Retina (tissue), 1 donor: ENCODE results near the gene TTN.
"Not testable (repeated sequence)": the region's sequence is repeated elsewhere in the genome, so short reads cannot be mapped to it uniquely, and the experiment has no call there.

Experiments used
- DNase-seq: peaks from one replicate; pipeline ENCODE4 v3.0.0-alpha.2; 2016

TTN gene

DNA sequence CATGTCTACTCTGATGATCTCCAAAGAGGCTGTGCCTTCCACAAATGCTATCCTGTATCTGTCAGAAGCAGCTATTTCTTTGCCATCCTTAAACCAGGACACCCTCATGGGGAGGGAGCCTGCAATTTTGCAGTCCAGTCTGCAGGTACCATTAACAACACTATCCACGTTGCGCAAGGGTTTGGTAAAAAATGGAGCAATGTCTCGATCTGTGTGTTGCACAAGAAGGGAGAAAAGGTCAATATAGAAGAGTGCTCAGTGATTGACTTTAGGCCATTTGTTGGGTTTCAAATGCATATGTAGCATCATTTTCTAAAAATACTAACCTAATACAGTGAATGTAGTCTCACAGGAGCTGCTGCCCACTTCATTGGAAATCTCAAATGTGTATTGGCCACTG lies 74.3 kb downstream of the TTN start:
- no peak for DNase-seq

DNA sequence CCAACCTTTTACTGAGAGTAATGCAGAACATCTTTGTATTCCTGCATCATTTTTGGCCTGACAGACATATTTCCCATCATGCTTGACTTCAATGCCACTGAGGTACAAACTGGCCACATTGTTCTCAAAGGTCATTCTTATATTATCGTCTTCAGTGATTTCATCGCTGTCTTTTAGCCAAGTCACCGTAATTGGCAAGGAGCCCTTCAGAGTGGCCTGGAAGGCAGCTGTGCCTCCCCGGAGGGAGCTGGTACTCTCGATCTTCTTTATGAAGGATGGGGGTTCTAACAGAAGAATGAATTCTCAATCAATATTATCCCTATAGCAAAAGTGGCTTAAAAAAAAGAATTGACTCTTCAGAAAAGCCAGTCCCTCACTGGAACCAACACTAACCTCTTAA lies 75.9 kb downstream of the TTN start:
- DNase-seq: no peak

DNA sequence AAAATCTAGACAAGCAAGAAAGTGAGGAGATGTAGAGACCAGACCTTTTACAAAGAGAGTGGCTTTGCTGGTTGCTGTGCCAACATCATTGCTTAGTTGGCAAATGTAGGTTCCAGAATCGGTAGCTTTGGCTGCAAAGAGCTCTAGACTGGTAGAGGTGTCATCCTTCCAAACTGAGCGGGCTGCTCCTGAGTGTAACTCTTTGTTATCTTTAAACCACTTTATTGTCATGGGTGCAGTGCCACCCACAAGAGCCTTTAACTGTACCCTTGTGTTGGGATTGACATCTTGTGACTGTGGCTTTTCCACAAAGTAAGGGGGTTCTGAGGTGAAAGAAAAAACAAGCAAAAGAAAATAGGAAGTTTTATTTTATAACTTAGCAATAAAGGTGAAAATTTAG lies 77.2 kb downstream of the TTN start:
- DNase-seq: no peak

DNA sequence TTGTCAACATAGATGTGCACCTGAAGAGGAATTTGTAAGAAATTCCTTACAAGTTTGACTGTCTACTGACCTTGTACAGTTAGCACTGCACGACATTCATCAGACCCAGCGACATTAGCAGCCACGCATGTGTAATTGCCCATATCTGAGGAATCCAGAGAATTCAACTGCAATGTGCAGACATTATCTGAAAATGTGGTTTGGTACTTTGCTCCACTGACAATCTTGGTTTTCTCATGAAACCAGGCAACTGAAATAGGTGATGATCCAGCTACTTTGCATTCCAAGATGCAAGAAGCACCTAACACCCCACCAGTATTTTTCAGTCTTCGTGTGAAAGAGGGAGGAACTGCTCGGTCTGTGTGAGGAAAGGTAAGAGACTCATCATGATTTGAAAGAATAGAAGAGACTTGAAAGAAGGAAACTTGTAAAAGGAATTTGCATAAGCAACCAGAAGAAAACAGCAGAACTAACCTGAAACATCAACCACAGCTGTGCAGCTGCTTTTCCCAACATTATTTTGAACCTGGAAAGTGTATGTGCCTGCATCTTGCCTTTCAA lies 83.4 kb downstream of the TTN start:
- no peak for DNase-seq

DNA sequence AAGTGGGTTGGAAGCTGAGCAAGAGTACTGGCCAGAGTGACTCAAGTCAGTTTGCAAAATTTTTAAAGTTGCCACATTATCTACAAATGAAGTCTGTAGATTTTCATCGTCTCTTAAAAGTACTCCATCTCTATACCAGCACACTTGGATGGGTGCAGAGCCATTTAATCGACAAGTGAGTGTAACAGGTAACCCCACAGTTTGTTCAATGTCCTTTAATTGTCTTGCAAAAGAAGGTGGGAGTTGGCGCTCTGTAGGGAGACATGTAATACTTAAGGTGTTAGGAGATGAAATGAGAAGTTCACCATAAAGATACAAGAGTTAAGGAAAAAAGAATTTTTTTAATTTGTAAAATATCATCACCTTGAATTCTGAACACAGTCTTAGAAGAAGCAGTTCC lies 84.9 kb downstream of the TTN start:
- no peak for DNase-seq

DNA sequence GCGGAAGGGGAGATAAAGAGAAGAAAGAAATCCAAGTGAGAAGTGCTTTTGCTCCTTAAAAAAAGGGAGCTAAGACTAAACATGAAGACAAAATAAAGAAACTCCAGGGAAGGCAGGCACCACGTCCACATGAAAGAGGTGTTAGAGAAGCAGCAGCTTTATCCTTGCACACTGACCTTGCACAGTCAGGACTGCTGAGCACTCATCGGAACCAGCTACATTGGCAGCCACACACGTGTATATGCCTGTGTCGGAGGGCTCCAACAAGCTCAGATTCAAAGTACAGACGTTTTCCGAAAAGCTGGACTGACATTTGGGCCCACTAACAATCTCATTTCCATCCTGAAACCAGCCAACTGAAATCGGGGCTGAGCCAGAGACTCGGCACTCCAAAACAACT lies 88.2 kb downstream of the TTN start:
- no peak for DNase-seq

DNA sequence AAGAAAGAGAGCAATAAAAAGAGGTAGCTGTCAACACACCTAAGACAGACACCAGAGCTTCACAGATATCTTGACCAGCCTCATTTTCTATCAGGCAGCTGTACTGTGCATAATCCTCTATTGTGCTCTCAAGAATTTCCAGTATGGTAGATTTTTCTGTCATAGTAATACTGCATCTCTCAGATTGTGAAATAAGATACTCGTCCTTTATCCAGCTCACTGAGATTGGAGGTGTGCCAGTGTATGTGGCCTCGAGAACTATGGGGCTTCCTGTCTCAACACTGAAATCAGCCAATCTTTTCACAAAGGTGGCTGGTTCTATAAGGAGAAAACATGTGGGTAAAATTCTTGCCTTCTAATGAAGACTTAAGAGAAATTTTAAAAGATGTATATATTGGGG lies 88.9 kb downstream of the TTN start:
- no peak for DNase-seq

DNA sequence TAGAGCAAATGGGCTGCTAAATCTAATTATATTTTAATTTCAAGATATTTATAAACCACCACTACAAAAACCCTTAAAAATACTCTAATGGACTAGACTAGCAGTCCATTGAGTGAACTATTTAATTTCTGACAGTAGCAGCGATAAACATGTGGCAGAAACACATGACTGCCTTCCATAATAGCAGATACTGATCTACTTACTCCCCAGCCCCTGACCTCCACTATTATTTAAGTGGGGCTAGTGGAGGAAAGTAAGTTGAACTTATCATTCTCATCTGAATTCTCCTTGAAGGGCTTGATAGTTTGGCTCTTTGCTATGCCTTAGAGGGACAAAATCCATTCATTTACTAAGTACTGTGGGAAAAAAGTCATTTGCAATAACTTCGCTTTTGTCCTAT lies 90.8 kb downstream of the TTN start:
- no peak for DNase-seq

DNA sequence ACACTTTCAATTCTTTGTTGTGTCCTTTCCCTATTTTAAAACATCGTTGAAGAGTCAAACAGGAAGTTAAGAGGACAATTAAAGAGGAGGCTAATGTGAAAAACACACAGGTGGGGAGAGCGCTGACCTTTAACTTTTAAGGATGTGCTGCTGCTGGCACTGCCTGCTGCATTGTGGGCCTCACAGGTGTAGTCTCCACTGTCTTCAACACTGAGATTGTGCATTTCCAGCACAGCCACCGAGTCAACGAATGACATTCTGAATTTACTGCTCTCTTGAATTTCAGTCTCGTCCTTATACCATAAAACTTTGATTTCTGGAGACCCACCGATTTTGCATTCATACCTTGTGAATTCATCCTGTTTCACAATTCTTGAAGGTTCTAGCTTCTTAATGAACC lies 91.9 kb downstream of the TTN start:
- DNase-seq: no peak

DNA sequence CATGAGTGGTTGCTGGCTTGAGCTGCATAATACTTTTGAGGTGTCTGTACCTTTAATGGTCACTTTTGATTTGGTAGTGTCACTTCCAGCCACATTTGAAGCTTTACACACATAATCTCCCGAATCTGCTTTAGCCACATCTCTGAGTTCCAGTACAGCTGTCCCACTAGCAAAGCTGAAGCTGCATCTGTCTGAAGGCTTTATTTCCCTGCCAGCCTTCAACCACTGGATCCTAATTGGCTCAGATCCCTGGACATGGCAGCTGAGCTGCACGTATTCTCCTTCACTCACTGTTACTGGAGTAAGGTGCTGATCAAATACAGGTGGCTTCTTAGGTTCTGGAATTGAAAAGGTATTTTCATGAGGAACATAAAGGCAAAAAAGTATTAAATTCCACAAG lies 99.7 kb downstream of the TTN start:
- no peak for DNase-seq

DNA sequence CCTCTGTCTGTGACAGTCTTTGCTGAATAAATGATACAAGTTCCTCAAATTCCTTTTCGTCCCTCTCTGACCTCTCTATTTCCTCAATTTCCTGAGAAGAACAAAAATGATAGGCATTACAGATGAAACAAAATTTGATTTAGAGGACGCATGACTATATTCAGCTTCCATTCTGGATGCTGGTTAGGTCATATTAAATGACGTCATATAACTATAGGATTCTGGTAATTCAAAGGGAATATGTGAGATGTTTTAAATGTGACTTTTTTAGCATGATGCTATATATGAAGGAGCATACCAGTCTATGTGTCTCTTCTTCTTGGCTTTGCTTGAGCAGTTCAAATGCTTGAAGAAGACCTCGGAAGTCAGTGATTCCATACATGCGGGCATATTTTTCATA lies 102.3 kb downstream of the TTN start:
- DNase-seq: no peak

DNA sequence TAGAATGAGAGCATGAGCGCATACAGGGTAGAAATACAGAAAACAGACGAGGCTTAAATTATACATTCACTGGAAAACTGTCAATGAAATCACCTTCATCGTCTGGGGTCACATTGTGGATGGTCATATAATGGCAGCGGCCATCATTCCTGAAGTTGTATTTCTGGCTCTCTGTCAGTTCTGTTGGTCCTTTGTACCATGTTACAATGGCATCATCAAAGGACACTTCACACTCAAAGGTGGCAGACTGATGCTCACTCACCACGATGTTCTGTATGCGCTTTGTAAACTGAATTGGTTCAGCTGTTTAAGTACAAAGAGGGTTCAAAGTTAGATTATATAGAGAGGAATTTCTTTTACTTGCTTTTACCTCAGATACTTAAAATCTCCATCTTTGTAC lies 104.9 kb downstream of the TTN start:
- no peak for DNase-seq

DNA sequence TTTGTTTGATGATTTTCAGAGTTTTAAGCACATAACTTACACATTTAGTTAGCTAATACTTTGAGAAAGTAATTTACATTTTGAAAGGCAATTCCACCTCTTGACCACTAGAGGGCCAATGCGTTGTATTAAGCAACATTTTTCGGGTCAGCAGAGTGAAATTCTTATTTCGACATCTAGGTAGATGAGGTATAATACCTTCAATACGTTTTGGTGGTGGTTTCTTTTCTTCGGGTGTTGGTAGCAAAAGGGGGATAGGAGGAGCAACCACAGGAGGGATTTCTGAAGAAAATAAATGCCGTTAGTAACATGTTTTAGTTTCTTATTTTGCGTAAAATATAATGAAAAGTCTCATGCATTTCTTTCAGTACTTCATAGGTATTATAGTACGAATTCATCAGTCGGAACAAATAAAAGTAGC lies 106.3 kb downstream of the TTN start:
- no peak for DNase-seq

DNA sequence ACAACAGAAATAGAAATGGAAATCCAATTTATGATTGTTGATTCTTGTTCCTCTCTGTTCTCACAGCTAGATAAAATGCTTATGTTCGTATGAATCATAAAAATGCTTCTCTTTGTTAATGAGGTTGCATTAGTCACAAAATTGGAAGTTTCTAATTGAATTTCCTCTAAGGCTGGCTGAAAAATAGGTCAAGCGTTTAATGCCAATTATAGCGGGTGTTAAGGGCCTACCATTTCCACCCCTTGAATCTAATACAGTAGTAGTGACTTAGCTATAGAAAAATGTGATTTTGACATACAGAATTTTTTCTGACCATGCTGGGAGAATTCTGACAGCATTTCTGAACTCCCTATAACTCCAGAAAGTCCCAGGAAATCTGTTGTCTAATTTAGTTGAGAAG lies 107.1 kb downstream of the TTN start:
- DNase-seq: peak; percentile 13

DNA sequence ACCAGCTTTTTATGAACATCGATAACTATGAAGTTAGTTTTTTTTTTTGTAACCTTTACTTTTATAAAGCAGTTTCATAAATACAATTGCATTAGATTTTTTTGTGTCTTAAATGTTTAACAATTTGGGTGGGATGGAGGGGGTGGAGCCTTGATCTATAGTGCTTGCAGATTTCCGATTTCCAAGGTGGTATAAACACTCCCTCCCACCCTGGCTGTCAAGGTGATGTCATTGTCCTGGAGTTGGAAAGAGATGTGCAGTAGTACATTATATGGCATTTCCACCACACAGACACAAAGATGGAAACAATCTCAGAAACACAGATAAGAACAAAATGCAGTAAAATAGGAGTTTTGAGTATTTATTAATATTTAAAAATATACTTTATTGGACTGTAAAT lies 114.4 kb downstream of the TTN start:
- no peak for DNase-seq

DNA sequence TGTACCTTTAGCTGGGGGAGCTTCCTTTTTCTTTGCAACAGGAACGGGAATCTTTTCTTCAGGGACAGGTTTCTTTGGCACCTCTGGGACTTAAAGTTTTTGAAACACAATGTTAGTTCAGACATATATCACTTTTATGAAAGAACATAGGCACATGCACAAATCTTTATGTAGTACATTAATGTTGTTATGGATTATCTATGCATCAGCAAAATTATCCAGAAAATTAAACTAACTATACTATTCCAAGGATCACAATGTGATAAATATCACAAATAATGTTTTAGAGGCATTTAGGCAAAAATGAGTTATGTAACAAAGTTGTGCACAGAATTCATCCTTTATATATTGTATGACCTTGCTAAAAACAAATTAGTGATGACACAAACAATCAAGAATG lies 117.4 kb downstream of the TTN start:
- no peak for DNase-seq

DNA sequence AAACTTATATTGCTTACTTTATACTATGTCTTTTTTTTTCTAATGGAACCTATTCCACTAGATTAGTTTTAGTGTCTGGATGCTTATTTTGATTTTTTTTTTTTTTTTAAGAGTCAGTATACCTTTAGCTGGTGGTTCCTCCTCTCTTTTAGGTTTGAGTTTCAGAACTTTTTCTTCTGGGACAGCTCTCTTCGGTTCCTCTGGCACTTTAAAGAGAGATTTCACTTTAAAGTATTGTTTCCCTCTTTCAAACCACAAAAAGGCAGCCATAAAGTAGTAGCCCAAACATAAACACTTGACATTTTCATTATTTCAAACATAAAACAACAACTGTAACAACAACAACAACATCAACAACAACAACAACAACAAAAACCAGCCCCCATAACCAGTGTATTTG lies 123.3 kb downstream of the TTN start:
- DNase-seq: no peak

DNA sequence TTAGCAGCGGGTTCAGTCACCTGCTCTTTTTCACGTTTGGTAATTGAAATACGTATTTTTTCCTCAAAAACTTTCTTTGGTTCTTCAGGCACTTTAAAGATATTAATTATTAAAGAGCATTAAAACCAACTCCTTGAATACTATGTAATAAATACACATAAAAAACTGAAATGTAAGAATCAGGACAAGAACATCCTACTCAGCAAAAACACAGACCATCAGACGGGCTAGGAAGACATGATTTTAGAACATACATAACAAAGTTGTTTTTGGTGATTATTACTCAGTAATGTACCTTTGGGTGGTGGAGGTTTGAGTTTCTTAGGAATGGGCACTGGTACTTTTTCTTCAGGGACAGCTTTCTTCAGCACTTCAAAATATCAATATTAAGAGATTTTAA lies 126.1 kb downstream of the TTN start:
- no peak for DNase-seq

DNA sequence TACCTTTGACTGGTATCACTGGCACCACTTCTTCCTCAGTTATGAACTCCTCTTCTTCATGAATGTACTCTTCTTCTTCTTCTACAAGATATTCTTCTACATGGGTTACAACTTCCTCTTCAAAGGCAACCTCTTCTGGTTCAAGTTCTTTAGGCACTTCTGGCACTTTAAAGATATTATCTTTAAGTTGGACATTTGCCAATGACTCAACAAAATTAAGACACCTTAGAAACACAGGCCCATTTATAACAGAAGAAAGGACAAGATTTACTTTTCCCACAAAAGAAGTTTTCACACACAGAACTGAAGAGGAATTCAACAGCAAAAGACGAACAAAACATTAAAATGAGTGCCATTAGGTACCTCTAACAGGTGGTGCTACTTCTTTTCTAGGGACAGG lies 127.3 kb downstream of the TTN start:
- no peak for DNase-seq

DNA sequence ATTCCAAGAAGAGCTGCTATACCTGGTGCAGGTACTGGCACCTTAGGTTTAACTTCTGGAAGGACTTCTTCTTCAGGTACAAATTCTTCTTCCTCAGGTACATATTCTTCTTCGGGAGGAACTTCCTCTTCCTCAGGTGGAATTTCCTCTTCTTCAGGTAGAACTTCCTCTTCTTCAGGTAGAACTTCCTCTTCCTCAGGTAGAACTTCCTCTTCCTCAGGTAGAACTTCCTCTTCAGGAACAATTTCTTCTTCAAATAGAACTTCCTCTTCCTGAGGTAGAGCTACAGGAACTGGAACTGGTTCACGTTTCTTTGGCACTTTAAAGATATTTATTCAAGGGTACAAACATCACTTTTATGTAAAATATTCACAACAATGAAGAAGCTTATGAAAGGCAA lies 129.6 kb downstream of the TTN start:
- no peak for DNase-seq

DNA sequence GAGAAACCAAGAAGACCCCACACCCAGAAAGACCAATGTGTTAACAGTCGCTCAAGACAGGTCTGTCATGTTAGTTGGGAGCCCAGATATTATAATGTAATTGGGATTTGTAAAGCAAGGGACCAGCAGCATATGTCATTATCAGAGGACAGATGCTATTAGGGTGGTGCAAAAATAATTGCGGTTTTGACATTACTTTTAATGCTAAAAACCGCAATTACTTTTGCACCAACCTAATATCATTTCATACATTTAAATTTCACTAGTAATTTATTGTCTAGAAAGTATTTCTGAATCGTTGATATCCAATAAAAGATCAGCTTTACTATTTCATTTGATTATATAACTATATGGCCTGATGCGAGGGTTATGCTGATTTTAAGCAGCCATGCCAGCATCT lies 131.2 kb downstream of the TTN start:
- no peak for DNase-seq

DNA sequence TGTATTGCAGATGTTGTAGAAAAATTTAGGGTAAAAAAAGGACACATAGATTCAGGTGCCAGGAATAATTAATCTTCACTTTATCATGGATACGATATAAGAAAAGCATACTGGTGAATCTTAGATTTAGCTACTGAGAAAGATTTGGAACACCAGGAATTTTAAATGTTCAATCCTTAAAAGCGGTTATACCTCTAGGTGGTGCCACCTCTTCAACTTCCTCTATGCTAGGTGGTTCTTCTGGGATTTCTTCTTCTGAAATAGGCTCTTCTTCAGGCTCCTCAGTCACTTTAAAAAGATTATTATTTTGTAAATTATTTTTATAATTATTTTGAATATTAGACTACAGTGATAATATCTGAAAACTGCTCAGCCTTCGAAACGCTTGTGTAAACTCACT lies 133.1 kb downstream of the TTN start:
- no peak for DNase-seq

DNA sequence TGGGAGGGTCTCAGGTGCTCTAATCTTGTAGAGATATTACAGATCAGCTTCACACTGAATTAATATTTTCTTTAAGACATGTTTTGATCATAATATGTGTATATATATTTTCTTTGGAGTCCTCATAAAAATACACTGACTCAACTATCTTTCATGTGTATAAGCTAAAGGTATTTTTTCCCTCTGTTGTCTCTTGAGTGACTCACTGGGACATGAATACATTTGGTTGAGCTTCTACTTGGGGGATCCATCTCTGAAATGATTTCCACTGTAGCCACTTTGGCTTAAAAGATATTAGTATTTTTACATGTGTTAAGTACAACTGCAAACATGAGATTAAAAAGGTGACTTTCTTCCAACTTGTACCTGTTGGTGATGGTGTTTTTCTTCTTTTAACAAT lies 140.8 kb downstream of the TTN start:
- no peak for DNase-seq

DNA sequence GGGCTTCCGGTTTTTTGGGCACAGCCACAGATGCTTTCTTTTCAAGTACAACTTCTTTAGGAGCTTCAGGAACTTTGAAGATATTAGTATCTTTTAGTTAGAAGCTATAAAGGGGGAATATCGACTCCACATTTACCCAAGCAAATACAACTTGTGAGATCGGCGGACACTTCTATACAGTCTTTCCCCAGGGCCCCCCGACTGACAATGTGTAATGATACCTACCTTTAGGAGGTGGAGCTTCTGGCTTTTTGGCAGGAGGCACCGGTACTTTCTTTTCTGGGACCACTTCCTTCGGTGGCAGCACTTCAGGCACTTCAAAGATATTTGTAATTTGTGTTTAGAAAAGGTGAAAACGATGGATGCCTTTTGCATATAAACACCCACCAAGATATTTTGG lies 148.7 kb downstream of the TTN start:
- not testable (repeated sequence) for DNase-seq

DNA sequence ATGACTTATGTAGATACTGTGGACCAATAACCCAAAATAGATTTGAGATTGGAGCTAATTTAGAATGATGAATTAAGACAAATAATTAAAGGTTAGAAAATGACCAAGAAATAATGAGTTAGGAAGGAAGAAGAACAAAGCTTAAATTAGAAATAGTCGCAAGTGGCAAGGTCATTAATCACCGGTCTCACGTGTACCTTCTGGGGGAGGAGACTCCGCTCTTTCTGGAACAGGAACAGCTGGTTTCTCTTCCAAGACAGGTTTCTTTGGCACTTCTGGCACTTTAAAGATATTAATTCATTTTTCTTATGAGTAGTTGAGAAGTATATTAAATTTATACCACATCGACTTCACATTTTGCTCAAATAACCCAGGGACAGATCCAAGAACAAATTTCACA lies 156.7 kb downstream of the TTN start:
- no peak for DNase-seq

DNA sequence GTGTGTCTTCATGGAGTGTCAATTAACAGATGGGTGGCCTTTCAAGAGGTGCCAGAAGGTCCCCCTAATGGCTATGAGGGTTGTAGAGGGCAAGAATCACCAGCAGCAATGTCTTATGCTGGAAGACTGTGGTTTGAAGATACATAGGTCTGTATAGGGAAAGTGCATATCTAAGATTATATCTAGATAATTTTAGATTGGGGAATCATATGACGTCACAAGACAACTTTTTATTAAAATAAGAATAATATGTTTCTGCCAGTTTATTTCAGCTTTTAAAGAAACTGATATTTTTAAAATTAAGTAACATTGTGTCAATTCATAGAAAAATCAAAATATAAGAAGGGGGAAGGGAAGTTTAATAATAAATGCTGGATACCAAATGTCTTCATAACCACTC lies 162.3 kb downstream of the TTN start:
- no peak for DNase-seq
